ENCODE data around the gene TRUB1.

- no peak for TF ChIP-seq EZH2phosphoT487 (IDR thresholded peaks at IDR 0.05; ENCODE audit: borderline replicate concordance, low read depth, low read length)
- TF ChIP-seq, protein P1, sequence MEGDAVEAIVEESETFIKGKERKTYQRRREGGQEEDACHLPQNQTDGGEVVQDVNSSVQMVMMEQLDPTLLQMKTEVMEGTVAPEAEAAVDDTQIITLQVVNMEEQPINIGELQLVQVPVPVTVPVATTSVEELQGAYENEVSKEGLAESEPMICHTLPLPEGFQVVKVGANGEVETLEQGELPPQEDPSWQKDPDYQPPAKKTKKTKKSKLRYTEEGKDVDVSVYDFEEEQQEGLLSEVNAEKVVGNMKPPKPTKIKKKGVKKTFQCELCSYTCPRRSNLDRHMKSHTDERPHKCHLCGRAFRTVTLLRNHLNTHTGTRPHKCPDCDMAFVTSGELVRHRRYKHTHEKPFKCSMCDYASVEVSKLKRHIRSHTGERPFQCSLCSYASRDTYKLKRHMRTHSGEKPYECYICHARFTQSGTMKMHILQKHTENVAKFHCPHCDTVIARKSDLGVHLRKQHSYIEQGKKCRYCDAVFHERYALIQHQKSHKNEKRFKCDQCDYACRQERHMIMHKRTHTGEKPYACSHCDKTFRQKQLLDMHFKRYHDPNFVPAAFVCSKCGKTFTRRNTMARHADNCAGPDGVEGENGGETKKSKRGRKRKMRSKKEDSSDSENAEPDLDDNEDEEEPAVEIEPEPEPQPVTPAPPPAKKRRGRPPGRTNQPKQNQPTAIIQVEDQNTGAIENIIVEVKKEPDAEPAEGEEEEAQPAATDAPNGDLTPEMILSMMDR (conservative IDR thresholded peaks at IDR 0.05; ENCODE audit: low read length) = no peak
Measured at GRCh38 chr10:114982989-114983388, 45.0 kb downstream of the TRUB1 start.

All from OCI-LY7 (cell line).